SKM-1 treated with dmso at 0.1 percent for 144 hours (cell line): ENCODE results near the gene CAMK2A.

ENCODE experiments used
- DNase-seq: peaks from one replicate; lab custom pipeline; 2025; ENCODE audit not compliant: unreplicated experiment; lab: John Stamatoyannopoulos, UW

CAMK2A gene

GRCh38 chr5:150174285-150174684, 115.3 kb downstream of the CAMK2A start:
- DNase-seq: no peak

GRCh38 chr5:150173161-150173560, 116.4 kb downstream of the CAMK2A start:
- DNase-seq: no peak

GRCh38 chr5:150172556-150172955, 117.0 kb downstream of the CAMK2A start:
- no peak for DNase-seq

- no peak for DNase-seq
These were observed 117.4 kb downstream of the CAMK2A start for GRCh38 chr5:150172145-150172544.
